Fibroblast of peridontal ligament (primary cell): Measurements from ENCODE around the gene PLBD1.

Source experiments
- DNase-seq: peaks from one replicate; pipeline ENCODE4 v3.0.0-alpha.2; 2010; ENCODE audit errors: extremely low read depth

PLBD1 gene

DNA sequence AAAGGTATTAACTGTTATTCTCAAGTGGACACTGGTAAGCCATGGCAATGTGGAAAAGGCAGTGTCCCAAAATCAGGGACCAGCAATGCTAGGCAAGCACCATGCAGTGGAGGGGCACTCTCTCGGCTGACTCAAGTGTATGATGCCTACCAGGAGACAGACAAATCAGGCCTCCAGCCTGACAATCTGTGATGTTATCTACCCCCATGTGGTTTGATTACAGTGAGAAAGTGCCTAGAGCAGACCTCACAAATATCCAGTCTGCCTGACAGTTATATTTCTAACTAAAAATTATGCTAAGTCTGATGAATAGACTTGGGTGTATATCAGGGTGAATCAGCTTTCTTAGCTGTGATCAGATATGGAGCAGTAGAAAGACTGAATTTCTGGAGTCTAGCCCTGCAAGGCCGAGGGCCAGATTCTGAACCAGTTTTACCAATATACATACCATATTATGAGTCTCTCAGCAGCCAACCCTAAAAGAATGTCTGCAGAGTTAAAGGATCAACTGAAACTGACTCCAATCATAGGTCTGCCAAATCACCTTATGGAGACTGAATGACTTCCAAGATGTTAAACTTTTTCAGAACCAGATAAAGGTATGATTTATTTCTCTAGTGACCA is 3.2 kb downstream of the PLBD1 start:
- no peak for DNase-seq

DNA sequence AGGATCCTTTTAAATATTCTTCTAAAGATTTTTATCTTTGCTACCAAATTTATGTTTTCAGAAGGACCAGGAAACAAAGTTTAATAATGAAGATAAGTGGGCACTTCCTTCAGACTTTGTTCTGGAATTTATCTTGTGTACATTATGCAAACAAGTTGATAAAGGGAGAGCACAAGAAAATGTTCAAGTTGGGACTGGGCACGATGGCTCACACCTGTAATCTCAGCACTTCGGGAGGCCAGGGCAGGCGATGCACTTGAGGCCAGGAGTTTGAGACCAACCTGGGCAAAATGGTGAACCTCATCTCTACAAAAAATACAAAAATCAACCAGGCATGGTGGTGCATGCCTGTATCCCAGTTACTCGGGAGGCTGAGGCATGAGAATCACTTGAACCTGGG is 4.6 kb downstream of the PLBD1 start:
- DNase-seq = no peak

DNA sequence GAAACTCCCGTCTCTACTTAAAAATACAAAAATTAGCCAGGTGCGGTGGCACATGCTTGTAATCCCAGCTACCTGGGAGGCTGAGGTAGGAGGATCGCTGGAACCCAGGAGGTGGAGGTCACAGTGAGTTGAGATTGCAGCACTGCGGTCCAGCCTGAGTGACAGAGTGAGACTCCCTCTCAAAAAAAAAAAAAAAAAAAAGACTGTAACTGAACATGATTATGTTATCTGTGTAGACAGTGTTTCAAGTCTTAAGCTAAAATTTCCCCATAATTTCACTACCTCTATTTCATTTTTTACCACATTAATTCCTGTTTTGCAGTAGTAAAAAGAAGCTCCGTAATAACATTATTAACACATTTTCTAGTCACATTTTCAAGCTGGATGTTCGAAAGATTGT is 5.4 kb downstream of the PLBD1 start:
- no peak for DNase-seq

DNA sequence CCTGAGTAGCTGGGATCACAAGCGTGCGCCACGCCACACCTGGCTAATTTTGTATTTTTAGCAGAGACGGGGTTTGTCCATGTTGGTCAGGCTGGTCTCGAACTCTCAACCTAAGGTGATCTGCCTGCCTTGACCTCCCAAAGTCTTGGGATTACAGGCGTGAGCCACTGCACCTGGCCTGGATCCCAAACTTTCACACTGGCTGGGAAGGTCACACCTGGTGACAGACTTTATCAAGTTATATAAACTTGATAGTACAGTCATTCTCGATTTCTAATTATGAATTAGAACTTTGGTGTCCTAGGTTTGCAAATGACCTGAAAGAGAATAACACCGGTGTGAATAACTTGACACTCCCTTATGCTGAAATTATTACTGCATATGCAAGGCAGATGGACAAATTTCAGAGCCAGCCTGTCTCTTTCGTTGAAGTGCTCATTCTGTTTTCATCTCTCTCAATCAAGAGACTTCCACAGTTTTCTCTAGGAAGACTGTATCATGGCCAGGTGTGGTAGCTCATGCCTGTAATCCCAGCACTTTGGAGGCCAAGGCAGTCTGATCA is 5.9 kb downstream of the PLBD1 start:
- DNase-seq = no peak

DNA sequence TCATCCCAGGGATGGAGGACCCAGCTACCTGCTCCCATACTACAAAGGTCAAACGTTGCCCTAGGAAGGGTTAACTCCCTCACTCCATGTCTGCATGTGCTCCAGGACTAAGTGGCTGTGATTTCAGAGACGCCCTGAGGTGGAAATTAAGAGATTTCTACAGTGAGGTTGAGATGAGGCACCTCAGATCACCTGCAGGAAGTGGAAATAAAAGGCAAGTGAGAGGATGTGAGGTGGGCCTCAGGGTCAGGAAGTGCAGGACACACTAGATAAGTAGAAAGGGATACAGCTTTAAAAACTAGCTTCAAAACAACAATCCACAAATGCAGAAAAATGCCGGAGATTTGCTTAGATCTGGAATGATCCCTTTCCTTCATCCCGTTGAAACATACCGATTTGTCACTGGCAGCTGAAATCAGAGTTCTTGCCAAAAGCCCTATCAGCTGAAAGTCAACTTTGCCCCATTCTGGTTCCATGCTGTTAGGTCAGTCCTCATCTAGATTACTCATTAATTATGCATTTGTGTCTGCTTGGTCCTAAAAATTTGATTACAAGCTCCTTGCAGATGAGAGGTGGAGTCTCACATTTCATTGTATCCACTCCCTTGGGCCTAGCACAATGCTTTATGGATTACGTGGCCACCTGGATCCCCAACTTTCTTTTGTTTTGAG is 6.6 kb downstream of the PLBD1 start:
- DNase-seq = no peak

DNA sequence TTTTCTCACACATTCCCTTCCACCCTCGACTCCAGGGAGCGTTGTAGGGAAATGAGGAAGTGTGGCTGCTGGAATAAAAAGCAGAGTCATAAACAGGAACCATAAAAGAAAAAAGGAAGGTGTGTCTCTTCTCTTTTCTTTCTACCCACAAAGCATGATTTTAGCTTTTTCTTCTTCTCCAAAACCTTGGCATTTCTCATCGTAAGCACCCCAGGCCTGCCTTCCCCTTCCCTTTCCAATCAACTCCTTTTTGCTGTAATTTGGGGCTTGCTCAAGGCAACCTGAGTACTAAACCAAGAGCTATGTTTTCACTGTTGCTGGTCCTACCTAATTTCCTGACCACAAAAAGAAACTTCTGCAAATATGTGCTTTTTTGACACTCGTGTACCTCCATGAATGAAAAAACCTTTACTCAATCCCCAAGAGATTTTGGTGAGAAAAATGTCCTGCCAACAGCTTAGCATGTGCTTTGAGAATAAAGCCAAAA is 9.2 kb downstream of the PLBD1 start:
- no peak for DNase-seq

DNA sequence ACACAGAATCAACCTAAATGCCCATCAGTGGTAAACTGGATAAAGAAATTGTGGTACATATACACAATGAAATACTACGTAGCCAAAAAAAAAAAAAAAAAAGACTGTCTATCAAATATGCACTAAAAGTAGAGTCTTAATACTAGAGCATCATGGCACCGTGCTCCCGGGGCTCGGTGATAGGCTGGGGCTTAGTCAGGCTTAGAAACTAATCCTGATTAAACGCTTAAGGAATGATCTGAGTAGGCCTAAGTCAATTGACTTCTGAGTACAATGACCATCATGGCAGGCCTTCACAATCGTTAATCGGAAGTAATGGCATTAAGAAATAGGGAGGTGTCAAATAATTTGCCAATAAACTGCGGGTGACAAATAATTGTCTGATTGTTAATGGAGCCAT is 9.7 kb downstream of the PLBD1 start:
- no peak for DNase-seq

DNA sequence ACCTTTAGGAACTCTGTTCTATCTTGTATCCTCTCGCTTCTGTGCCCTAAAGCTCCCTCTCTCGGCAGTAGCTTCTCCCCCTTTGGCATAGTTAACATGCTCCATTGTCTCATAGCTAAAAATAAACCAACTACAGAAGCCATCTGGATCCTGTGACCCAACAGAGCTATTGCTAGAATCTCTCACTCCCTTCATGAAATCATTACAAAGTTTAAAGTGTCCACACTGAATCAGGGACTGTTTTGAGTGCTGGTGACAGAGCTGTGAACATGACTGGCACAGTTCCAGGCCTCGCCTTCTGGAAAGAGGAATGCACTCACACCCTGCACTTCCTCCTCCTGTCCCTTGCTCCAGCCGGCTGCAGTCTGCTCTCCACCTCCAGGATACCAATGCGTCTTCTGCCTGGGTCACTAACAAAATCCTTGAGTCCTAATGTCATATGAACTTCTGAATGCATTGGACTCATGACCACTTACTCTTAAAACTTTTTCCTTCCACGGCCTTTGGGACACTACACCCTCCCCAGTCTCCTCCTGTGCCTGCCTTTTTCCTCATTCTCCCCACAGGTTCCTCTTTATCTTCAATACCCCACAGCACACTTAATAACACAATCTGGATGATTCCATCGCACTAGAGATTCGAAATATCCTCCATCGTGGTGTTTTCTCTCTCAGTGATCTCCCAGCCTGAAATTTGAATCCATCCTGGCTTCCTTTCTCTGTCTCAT is 13.2 kb downstream of the PLBD1 start:
- no peak for DNase-seq

DNA sequence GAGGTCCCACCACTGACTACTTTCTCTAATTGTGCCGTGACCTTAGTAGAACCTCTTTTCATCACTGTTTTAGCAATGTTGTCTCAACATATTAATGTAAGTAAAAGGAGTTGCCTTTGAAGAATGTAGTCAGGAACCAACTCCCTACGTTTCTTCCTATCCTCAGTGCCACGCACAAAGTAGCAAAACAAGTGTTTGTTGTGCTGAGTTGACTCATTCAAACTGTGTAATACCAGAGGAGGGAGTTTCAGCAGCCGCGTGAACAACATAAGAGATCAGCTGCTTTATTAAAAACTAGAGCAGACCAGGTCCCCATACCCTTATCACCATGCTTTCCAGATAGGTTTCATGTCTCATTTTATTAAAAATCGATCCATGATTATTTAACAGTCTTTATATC is 19.1 kb downstream of the PLBD1 start:
- DNase-seq = no peak

DNA sequence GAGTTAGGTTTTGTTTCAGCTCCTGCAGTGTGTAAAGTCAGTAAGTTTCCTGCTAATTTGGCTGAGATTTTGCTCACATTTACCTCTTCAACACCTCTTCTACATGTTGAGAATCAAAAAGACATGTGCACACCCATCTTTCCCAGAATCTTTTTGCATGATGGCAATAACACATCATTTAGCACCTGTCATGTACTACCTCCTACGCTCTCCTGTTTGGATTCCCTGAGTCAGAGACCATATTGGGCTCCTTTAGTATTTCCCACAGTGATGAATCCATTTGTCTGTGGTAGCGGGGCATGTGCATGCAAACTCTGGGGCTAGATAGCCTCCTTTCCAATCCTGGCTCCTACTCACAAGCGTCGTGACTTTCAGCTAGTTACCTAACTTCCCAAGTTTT is 20.1 kb downstream of the PLBD1 start:
- no peak for DNase-seq

DNA sequence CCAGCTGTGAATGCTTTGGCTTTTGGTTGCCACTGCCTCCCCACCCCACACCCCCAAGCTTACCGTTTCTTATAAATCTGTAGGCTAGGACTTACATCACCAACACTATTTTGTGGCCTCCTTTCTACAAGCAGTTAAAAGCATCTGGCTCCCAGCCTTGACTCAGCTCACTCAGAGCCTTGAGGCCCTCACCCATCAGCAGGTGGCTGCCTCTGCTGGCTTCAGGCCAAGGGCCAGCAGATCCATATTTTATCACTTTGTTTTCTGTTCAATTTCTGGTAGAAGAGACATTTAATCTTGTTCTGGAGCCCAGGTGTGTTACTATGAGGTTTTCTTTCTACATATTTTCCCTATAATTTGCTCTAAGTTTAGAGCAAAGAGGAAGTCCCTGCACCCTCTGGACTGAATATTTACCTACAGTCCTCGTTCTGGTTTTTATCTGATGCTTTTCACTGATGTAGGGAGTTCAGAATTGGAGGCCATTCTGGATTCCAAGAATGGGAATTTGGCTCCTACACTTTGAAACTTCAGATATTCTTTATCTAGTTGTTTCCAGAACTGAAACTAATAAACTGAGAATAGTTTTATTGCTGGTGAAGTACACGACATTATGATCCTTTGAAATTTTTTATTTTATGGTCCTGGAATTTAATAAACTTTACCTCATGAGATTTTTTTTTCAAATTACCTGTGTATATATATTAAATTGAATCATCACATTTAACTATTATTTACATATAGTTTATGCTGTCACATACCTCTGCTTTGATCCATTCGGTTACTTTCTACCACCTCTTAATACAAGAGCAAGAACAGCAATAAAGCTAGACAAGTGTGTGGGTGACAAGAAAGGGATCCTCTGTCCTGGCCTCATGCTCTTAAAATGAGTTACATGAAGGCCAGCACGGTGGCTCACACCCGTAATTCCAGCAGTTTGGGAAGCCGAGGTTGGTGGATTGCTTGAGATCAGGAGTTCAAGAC is 22.2 kb downstream of the PLBD1 start:
- no peak for DNase-seq

DNA sequence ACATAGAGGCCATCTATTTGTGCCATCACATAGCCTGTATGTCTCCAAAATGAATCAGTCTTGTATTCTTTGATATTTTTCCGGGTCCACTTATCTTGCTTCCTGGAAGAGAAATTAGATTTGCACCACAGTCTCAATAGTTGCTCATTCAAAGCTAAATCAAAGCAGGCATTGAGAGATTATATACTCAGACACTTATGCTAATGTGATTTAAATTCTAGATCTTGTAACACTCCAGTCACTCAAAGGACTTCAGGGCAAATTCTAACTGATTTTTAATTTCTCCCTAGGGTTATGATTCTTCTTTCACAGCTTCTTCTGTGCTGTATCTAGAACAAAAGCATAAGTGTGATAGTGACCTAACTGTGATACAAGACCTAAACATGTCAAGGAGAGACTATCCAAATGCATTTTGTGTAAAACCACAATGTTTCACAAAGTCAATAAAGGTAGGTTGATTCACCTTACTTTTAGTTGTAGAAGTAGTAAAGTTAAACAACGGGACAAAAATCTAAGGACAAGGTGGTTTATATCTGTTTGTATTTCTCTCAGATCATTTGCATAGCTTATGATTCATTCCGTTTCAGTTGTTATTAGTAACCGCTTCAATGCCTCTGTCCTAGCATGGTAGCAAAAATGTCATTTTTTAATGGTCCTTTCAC is 26.8 kb downstream of the PLBD1 start:
- no peak for DNase-seq

DNA sequence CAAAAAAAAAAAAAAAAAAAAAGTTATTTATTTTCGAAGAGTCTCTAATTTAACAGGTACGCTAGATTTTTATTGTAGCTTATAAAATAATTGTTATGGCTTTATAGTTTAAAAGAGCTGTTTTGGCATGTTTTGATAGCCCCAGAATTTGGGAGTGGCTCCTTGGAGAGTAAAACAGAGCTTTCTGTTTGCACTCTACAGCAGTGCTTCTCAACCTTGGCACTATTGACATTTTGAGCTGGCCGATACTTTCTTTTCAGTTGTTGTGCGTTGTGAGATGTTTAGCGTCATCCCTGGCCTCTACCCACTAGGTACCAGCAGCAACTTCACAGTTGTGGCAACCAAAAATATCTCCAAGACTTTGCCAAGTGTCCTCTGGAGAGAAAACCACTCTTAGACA is 30.6 kb downstream of the PLBD1 start:
- no peak for DNase-seq

DNA sequence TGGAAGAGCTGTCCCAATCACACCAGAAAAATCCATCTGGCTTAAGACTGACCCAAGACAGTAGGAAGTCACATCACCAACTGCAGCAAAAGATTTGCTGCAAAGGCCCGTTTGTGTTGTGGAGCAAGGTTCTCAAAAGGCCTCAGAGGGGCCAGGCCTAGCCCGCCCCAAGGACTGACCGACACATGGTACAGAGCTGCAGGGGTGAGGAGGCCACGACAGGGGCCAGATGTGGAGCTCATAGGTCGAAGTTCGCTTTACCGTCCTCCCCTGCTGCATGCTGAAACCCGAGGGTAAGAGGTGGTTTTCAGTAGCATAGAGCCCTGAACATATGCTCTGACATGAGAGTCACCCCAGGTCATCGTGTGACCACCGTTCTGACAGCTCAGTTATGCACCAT is 35.5 kb downstream of the PLBD1 start:
- no peak for DNase-seq

DNA sequence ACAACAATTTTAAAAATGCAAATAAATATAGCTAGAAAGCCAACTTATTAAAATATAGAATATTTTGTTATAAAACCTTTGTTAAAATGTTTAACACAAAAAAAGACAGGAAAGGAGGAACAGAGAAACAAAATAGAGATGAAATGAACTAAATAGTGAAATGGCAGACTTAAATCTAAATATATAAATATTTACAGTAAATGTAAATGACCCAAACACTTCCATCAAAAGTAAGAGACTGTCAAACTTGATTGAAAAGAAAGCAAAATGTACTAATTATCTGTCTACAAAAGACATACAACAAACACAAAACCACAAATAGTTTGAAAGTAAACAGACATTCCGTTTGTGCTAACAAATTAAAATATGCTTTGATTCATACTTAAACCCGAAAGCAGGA is 41.7 kb downstream of the PLBD1 start:
- no peak for DNase-seq

DNA sequence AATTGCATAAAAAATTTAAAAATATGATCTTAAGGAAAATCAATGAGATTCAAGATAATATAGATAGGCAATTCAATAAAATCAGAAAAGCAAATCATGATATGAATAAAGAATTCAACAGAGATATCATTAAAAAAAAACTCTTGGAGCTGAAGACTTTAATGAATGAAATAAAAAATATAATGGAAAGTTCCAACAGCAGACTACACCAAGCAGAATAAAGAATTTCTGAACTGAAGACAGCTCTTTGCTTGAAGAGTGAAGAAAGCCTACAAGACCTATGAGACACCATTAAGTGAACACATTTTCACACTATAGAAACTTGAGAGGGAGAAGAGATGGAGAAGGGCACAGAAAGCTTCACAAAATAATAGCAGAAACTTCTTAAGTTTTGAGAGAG is 45.9 kb downstream of the PLBD1 start:
- no peak for DNase-seq

DNA sequence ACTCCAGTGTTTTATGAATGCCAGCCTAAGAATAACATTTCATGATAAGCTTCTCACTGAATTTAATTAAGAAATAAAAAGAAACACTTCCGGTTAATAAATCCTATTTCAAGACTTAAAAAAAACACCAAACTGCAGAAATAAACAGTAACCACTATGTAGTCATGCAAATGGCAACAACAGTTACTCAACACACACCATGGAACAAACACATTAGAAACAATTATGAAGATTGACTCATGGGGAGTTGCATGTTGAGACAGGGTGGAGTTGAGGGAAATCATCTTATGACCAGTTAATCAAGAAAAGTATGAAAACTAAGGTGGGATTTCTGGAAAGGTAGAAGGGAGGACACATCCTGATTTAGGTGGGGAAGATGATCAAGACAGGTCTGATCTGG is 52.7 kb downstream of the PLBD1 start:
- DNase-seq = no peak

DNA sequence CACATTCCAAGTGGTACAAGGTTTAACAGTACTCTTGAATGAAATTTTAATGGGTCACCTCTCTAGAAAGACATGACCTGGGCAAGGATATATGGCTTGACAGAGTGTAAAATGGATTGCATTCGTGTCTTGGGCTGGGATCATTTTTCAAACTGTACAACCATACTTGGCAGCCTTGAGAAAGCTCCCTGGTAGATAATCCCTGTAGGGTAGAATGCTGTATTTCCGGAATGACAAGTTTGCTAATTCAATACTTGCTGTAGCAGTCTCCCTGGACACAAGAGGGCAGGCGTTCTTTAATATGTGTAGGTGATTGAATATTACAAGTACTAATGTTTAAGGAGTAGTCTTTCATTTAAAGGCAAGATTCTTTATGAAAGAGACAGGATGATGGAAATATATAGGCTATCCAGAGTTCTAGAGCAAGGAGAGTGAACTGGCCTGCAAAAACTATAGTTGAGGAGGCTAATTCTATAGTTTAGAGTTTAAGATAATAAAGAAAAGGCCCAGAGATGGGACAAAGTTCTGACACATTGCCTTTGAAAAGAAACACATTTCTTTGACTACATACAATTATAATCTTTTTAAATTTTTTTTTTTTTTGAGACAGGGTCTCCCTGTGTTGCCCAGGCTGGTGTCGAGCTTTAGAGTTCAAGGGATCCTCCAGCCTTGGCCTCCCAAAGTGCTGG is 53.4 kb downstream of the PLBD1 start:
- peak; percentile 9 for DNase-seq

DNA sequence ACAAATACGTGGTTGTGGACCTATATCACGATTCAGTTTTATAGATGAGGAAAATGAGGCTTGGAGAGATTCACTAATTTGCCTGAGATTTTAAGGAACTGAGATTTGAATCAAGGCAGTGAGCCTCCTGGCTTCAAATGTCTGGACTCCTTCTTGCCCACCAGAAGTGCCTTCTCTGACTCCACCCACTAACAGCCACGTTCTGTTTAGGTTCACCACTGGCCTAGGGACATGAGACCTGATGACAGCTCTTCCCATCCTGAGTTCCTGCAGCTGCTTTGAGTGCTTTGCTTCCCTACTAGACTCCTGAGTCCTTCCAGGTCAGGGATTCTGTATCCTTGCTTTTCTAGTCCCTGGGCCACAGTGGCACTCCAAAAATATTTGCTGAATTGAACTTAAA is 57.1 kb downstream of the PLBD1 start:
- no peak for DNase-seq
